LNCAP (cell line): ENCODE results near the gene OR1F1.

Experiments used
- TF ChIP-seq, protein P1 (sequence below): fragments of 450-650 bp; IDR thresholded peaks from 2 replicates; pipeline ENCODE4 v1.5.1; 2017; ENCODE audit warnings: mild to moderate bottlenecking

The OR1F1 gene

DNA sequence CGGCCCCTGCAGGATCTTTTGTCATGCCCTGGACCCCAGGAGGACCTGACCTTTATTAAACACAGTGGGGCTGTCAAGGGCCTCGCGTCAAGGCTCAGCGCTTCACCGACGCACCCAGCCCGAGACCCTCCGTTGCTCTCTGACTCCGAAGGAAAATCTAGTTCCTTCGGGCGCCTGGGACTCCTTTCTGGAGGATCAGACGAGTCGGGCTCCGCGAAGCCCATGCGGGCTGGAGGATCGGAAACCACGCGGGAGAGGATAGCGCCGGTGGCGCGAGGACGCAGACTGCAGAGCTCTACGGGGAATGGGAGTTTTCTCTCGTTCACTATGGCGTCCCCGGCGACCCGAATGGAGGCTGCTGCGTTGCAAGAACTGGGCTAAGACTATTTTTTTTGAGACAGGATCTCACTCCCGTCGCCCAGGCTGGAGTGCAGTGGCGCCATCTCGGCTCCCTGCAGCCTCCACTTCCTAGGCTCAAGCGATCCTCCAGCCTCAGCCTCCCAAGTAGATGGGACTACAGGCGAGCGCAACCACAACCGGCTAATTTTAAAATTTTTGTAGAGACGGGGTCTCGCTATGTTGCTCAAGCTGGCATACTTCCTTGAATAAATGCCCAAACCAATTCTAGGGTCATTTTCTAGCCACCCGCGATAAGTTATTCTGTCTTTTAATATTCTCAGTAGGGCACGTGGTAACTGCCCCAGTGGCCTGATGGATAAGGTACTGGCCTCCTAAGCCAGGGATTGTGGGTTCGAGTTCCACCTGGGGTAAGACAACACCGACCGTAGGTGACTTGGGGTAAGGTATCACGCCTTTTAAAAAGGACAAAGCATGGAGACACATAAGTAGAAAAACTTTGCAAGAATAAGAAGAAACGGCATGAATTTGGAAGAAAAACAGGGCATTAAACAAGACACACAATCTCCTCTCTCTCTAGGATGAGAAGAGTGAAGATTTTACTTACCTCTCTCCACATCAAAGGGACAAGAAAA is 5.5 kb downstream of the OR1F1 start:
- TF ChIP-seq, protein P1, sequence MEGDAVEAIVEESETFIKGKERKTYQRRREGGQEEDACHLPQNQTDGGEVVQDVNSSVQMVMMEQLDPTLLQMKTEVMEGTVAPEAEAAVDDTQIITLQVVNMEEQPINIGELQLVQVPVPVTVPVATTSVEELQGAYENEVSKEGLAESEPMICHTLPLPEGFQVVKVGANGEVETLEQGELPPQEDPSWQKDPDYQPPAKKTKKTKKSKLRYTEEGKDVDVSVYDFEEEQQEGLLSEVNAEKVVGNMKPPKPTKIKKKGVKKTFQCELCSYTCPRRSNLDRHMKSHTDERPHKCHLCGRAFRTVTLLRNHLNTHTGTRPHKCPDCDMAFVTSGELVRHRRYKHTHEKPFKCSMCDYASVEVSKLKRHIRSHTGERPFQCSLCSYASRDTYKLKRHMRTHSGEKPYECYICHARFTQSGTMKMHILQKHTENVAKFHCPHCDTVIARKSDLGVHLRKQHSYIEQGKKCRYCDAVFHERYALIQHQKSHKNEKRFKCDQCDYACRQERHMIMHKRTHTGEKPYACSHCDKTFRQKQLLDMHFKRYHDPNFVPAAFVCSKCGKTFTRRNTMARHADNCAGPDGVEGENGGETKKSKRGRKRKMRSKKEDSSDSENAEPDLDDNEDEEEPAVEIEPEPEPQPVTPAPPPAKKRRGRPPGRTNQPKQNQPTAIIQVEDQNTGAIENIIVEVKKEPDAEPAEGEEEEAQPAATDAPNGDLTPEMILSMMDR: no peak

DNA sequence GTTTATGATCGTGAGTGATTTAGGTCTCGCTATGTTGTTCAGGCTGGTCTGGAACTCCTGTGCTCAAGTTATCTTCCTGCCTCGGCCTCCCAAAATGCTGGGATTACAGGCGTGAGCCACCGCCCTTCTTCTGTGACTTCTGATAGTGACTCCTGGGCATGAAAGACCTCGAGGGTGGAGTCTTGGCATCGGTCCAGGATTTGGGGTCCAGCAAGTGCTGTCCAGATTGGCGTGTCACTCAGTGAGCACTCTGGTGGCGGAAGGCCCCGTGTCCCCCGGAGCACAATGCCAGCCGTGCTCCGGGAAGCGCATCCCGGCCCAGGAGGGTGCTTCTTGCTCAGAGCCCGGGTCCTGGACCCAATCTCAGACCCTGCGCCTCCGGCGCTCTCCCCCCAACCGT is 6.8 kb downstream of the OR1F1 start:
- TF ChIP-seq, protein P1: no peak

DNA sequence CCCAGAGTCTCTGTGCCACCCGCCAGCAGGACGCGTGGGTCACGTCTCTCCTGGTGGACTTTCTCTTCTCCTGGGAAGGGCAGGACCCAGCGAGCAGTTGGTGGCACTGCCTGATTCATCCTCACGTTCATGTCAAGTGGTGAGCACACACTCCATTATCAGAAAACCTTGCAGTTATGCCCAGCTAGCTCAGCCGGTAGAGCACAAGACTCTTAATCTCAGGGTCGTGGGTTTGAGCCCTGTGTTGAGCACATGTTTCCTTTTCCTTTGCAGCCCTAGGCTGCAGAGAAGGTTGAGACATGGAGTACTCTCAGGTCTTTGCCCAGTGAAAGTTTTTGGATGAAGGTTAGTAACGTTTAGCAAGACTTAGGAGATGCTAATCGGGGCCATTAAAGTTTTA is 8.0 kb downstream of the OR1F1 start:
- TF ChIP-seq, protein P1: no peak

DNA sequence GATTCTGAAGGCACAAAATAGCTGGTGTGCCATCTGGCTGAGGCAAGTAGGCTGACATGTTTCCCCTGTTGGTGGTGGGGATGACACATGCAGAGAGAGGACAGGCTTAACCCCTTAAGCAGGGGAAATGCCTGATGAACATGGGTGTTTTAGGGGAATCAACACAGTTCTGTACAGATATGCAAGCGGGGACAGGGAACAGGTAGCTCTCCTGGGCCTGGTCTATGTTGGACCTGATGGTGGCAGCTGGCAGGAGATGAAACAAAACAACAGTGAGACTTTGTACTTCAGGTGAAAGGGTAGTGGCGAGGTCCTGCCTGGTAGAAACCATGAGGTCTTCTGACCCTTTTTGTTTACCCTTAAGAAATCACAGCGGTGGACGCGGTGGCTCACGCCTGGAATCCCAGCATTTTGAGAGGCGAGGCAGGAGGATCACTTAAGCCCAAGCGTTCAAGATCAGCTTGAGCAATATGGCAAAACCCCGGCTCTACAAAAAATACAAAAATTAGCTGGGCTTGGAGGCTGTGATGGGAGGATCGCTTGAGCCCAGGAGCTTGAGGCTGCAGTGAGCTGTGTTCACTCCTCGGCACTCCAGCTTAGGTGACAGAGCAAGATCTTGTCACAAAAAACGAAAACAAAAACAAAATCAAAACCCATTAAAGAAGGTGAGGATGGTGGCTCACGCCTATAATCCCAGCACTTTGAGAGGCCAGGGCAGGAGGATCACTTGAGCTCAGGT is 10.5 kb downstream of the OR1F1 start:
- TF ChIP-seq, protein P1: no peak

DNA sequence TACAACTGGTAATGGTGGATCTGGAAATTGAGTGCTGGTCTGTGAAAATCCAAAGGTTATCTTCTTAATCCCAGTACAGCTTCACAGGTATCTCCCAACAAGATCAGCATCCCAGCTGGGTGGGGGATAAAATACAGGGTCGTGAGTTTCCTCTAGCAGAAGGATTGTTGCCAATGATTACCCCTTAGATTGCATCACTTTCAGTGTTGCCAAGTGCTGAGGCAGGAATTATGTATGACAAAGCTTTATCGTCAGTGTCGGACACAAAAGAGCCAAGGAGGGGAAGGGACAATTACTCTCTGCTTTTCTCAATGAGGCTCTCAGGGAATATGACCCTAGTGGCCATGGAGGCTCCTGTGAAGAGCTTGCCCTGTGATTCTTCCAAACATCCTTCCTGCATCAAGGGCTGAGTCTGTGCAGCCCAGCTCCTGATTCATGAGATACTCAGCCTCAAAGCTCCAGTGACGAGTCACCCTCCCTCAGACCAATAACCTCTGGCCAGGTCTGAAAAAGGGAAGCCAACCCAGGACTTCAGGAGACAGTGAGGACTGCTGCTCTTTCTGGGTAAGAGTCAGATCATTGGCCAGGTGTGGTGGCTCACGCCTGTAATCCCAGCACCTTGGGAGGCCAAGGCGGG is 15.0 kb downstream of the OR1F1 start:
- TF ChIP-seq, protein P1: no peak

DNA sequence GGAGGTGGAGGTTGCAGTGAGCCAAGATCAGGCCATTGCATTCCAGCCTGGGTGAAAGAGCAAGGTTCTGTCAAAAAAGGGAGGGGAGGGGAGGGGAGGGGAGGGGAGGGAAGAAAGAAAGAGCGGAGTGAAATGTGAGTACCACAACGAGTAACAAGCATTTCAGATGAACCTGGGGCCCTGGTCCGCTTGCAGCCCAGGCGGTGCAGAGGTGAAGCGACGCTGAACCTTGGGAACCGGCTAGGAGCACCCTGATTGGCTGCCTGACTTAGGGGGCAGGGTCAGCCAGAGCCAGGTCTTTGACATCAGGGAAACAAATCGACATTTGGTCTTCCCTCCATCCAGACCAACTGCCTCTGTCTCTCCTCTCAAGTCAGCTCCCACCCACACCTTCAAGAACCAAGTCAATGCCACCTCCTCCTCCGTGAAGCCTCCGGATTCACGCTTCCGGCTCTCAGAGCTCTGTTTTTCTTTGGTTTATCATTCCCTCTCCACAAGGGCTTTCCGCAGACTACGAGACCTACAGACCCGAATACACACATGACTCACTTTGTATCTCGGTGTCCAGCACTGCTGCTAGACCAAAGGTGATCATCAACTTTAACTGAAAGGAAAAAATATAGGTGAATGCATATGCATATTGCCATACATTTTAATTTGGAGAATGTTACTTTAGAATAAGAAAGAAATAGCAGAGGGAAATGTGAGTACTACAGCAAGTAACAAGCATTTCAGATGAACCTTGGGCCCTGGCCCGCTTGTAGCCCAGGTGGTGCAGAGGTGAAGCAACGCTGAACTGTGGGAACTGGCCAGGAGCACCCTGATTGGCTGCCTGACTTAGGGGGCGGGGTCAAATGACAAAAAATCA is 19.3 kb downstream of the OR1F1 start:
- TF ChIP-seq, protein P1: no peak
